Vagina (tissue), 2 donors: ENCODE results near the gene SLC22A23.

ENCODE experiments used
- CTCF ChIP-seq, 3 experiments: fragments of 450-650 bp in 2 of 3; fragments of 200-600 bp in 1 of 3; sonication (generic) in 1 of 3; IDR thresholded peaks; one replicate each; pipeline ENCODE4 v1.5.1; 2017 to 2019; ENCODE audit warnings: antibody characterized with exemption in 3 of 3, mild to moderate bottlenecking in 2 of 3, moderate library complexity in 2 of 3
- POLR2AphosphoS5 ChIP-seq, 2 donors: sonication (generic); formaldehyde crosslinking; IDR thresholded peaks; one replicate each; pipeline ENCODE4 v1.9.0; 2017; ENCODE audit warnings: antibody characterized with exemption in 2 of 2, mild to moderate bottlenecking in 2 of 2, low read depth in 1 of 2; ENCODE audit not compliant: insufficient read depth in 1 of 2

DNA sequence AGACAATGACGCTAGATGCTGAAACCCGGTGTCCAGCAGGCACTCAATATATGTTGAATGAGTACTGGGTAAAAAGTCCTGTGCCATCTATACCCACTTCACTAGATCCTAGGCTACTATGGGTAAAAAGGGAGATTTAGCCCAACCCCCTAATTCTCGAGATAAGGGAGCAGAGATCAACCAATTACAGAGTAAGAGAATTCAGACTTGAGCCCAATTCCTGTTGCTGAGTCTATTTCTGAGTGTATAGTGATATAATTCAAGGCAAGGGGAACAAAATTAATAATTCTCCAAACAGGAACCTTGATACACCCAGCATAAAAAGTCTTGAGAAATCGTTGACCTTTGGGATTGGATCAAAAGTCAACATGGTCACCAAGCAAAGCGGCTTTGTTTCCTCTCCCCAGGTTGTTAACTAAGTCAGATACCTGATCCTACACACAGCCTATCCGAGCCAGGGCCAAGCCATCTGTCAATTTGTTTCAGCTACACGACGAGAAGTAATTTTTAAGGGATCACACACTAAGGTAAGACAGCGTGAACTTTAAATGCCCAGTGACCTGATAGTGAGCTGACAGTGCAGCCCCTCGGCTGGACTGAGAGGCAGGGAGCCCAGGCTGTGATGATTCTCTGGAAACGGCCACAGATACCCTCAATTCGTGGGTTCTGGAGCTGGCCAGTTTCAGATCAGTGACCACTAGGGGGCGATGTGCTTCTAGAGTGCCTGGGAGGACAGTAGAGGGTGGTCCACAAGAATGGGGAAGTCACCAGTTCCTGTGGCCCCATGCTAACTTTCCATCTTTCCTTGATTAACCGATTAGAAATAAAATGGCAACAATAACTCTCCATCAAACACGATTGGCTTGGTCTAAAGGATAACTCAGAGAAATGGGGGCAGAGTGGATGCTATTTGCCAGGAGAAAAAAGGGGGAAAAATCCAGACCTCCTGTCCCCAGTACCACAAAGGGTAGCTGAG, 46.2 kb downstream of the SLC22A23 start:
- TF ChIP-seq POLR2AphosphoS5 (IDR thresholded peaks at IDR 0.05; ENCODE audit: insufficient read depth in 1 of 2, low read depth in 1 of 2) (no peak), CTCF (IDR thresholded peaks at IDR 0.05) (peak in 2 of 3 experiments; percentile 6 to 33)
